Spleen (tissue), 11 donors: ENCODE data around the gene RAB33B. TPM values are rescaled to one million over a fixed set of nuclear protein-coding genes. Genes with fewer than 3 reads are reported as not detected.
A peak's percentile ranks its signal among the peaks of the same experiment; 100 is the strongest.

Experiments
- DNase-seq: peaks from one replicate; pipeline ENCODE4 v3.0.0-alpha.2; 2020
- H3K27ac ChIP-seq, 8 donors: fragments of 200-600 bp; sonication (generic) in 7 of 8; 1 replicate in 4 of 8; 2 replicates in 4 of 8; pipeline versions ENCODE4 v1.5.0 to v1.8.0; 2016 to 2021; ENCODE audit warnings: inconsistent platforms in 4 of 8, mild to moderate bottlenecking in 4 of 8, moderate library complexity in 1 of 8
- H3K27me3 ChIP-seq, 7 donors: fragments of 200-600 bp; sonication (generic) in 6 of 7; replicated peaks in 1 of 7; 1 replicate in 4 of 7; 2 replicates in 3 of 7; pipeline versions ENCODE4 v1.5.0 to v1.8.0; 2016 to 2021; ENCODE audit warnings: inconsistent platforms in 3 of 7, mild to moderate bottlenecking in 1 of 7
- H3K36me3 ChIP-seq, 6 donors: fragments of 200-600 bp; sonication (generic) in 5 of 6; 1 replicate in 4 of 6; 2 replicates in 2 of 6; pipeline versions ENCODE4 v1.5.0 to v1.8.0; 2016 to 2021; ENCODE audit warnings: inconsistent platforms in 2 of 6
- H3K4me1 ChIP-seq, 6 donors: fragments of 200-600 bp; sonication (generic) in 5 of 6; 1 replicate in 3 of 6; 2 replicates in 3 of 6; pipeline versions ENCODE4 v1.5.0 to v1.8.0; 2016 to 2021; ENCODE audit warnings: inconsistent platforms in 3 of 6
- H3K4me3 ChIP-seq, 8 donors: fragments of 200-600 bp; sonication (generic) in 7 of 8; 1 replicate in 4 of 8; 2 replicates in 4 of 8; pipeline versions ENCODE4 v1.5.0 to v1.8.0; 2016 to 2021; ENCODE audit warnings: inconsistent platforms in 4 of 8, mild to moderate bottlenecking in 4 of 8, moderate library complexity in 2 of 8
- H3K9me3 ChIP-seq, 8 donors: fragments of 200-600 bp; sonication (generic) in 7 of 8; 1 replicate in 4 of 8; 2 replicates in 4 of 8; pipeline versions ENCODE4 v1.5.0 to v1.8.0; 2016 to 2021; ENCODE audit warnings: inconsistent platforms in 4 of 8
- POLR2A ChIP-seq, 3 donors: fragments of 450-650 bp; IDR thresholded peaks; one replicate each; pipeline ENCODE4 v1.5.1; 2017; ENCODE audit warnings: antibody characterized with exemption in 3 of 3, mild to moderate bottlenecking in 1 of 3
- POLR2AphosphoS5 ChIP-seq, 3 donors: sonication (generic); formaldehyde crosslinking; IDR thresholded peaks; one replicate each; pipeline ENCODE4 v1.5.1; 2017; ENCODE audit warnings: antibody characterized with exemption in 3 of 3
- WGBS, 5 donors: extraction: QIAGEN DNeasy Blood & Tissue Kit in 3 of 5; methylation state at CpG; one replicate each; pipeline versions ENCODE4 v1.1.5 to v1.1.7; 2013 to 2018; 5-methylcytosine and 5-hydroxymethylcytosine counted together
- intact Hi-C: fragments of 100-400 bp; cut with DNase I; formaldehyde crosslinking; loops from one replicate; pipeline ENCODE4 v1.15.0; 2023; ENCODE audit warnings: low total_unique reads
- polyA plus RNA-seq, 3 donors: library from polyadenylated mRNA; stranded (reverse); fragments of 200-250 nt; gene quantifications; one replicate each; pipeline ENCODE4 v1.2.1, GENCODE V29; 2013
- total RNA-seq, 7 donors: library from RNA; depleted of rRNA in 3 of 7; stranded (reverse); fragments of >200 nt in 3 of 7; fragmentation: NEBNext Ultra II Directional in 4 of 7; extraction: Animal tissue kit (Norgen Biotek cat#: 25700) in 4 of 7; gene quantifications; one replicate each; pipeline versions ENCODE4 v1.1.0 to v1.2.1, GENCODE V29; 2016 to 2021
- TF ChIP-seq, protein P1 (sequence below), 11 experiments: fragments of 200-600 bp in 7 of 11; fragments of 450-650 bp in 4 of 11; sonication (generic) in 4 of 11; IDR thresholded peaks in 8 of 11; conservative IDR thresholded peaks in 3 of 11; 1 replicate in 7 of 11; 2 replicates in 4 of 11; pipeline versions ENCODE4 v1.4.0 to v1.8.0; 2016 to 2021; ENCODE audit warnings: antibody characterized with exemption in 11 of 11, inconsistent platforms in 4 of 11, mild to moderate bottlenecking in 1 of 11
- donor health status: healthy with polysubstance abuse.
- donor health status: DM: no; HTN: no; CAD: no; lungs with moderate emphysema.
- donor health status: DM: no; HTN: no; CAD: no.
- donor health status: Bipolar disorder and iron deficiency.
- donor health status: healthy.
- donor health status: DM: no; HTN: no; CAD: no.
- donor health status: DM: yes; HTN: yes; CAD: no.

RAB33B gene
- total and polyA plus RNA-seq, 10 donors, result 3.3 to 12.4 (median 9.0) TPM

DNA sequence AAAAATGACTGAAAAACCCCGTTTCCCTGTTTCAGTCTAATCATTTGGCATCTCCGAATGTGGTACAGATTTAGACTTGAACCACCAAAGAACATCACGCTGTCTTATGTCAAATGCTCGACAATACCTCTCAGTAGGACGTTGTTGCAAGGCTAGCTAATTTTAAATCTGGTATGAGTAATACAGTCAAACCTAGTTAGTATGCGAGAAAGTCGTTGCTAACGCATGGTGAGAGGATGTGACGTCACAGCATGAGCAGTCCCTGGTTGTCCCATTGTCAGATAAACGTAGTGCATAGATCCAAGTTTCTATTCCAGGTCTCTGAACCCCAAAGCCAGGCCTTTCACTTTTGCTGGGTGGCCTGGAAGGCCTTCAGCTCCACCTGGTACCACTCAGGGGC is 57.4 kb downstream of the RAB33B start:
- TF ChIP-seq POLR2A (IDR thresholded peaks at IDR 0.05) (no peak), POLR2AphosphoS5 (IDR thresholded peaks at IDR 0.05) (no peak)
- TF ChIP-seq, protein P1, sequence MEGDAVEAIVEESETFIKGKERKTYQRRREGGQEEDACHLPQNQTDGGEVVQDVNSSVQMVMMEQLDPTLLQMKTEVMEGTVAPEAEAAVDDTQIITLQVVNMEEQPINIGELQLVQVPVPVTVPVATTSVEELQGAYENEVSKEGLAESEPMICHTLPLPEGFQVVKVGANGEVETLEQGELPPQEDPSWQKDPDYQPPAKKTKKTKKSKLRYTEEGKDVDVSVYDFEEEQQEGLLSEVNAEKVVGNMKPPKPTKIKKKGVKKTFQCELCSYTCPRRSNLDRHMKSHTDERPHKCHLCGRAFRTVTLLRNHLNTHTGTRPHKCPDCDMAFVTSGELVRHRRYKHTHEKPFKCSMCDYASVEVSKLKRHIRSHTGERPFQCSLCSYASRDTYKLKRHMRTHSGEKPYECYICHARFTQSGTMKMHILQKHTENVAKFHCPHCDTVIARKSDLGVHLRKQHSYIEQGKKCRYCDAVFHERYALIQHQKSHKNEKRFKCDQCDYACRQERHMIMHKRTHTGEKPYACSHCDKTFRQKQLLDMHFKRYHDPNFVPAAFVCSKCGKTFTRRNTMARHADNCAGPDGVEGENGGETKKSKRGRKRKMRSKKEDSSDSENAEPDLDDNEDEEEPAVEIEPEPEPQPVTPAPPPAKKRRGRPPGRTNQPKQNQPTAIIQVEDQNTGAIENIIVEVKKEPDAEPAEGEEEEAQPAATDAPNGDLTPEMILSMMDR (IDR thresholded peaks at IDR 0.05 in 8 of 11, conservative IDR thresholded peaks at IDR 0.05 in 3 of 11), result no peak
- WGBS, 5 donors, result 73 to 89% (median 77%) methylated on average over 10 of the region's 10 CpGs
- H3K9me3 ChIP-seq, result no peaks in the 10 kb centered on the region
- no peak overlapping the region for H3K27ac ChIP-seq
- no peaks in the 10 kb centered on the region for H3K27me3 ChIP-seq
- no peak overlapping the region for H3K4me3 ChIP-seq
- H3K36me3 ChIP-seq, result peaks cover 0 to 95% (median 37%) of the 10 kb centered on the region in 6 donors
- intact Hi-C loops, result no loop called here
- no peak for DNase-seq
- H3K4me1 ChIP-seq, result no peaks in the 10 kb centered on the region

DNA sequence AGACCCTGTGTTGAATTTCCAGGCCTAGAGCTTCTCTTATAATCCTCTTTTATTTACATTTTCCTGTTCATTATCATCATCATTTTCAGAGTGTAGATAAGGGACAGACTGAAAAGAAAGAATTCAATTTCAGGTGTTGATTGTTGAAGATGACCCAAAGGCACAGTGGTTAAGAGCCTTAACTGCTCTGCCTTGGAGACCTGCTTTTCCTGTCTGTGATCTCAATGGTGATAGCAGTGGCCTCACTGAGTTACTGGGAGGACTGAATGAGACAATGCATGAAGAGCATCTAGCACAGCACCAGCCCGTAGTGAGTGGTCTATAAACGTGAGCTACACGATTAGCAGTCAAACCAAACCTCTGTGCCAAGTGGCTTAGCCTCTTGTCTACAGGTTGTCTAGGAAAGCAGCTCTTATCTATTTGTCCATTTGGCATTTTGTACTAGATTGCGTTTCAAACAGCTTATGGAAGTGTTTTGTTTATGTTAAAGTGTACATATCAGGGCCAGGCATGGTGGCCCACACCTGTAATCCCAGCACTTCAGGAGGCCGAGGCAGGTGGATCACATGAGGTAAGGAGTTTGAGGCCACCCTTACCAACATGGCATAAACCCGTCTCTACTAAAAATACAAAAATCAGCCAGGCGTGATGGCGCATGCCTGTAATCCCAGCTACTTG is 60.6 kb downstream of the RAB33B start:
- no peak for DNase-seq
- no peak overlapping the region for H3K4me3 ChIP-seq
- WGBS, 5 donors, result 88 to 96% (median 95%) methylated on average over 8 of the region's 8 CpGs
- no peaks in the 10 kb centered on the region for H3K9me3 ChIP-seq
- H3K27me3 ChIP-seq, result no peaks in the 10 kb centered on the region
- no peaks in the 10 kb centered on the region for H3K4me1 ChIP-seq
- H3K27ac ChIP-seq, result no peak overlapping the region
- intact Hi-C loops, result no loop called here
- peaks cover 0 to 100% (median 59%) of the 10 kb centered on the region in 6 donors for H3K36me3 ChIP-seq
- no peak for TF ChIP-seq POLR2AphosphoS5 (IDR thresholded peaks at IDR 0.05)
- TF ChIP-seq, protein P1 (IDR thresholded peaks at IDR 0.05 in 8 of 11, conservative IDR thresholded peaks at IDR 0.05 in 3 of 11), result no peak
- TF ChIP-seq POLR2A (IDR thresholded peaks at IDR 0.05), result no peak

DNA sequence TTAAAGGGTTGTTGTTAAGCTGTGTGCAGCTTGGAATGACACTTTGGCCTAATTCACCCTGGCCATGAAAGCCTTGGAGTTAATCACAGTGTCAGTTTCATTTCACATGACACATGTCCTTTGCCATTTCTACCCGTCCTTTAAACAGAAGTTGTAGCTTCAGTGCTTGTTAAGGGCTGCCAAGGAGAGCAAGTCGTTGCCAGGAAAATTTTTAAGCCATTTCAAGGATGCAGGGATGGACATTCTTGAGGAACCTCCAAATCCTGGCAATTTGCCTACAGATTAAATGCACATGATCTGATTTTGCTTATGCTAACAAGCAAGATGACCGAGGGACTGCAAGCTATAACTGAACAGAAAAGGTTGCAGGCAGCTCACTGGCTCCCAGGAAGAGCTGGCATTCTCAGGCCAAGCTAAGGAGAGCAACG is 61.6 kb downstream of the RAB33B start:
- H3K27ac ChIP-seq, result no peak overlapping the region
- no peak for DNase-seq
- H3K9me3 ChIP-seq, result no peaks in the 10 kb centered on the region
- no peak overlapping the region for H3K4me3 ChIP-seq
- TF ChIP-seq POLR2AphosphoS5 (IDR thresholded peaks at IDR 0.05) (no peak), POLR2A (IDR thresholded peaks at IDR 0.05) (no peak)
- TF ChIP-seq, protein P1 (IDR thresholded peaks at IDR 0.05 in 8 of 11, conservative IDR thresholded peaks at IDR 0.05 in 3 of 11), result no peak
- no peaks in the 10 kb centered on the region for H3K27me3 ChIP-seq
- 54 to 80% (median 78%) methylated on average over 4 of the region's 4 CpGs for WGBS, 5 donors
- peaks cover 0 to 100% (median 55%) of the 10 kb centered on the region in 6 donors for H3K36me3 ChIP-seq
- intact Hi-C loops, result no loop called here
- H3K4me1 ChIP-seq, result no peaks in the 10 kb centered on the region

DNA sequence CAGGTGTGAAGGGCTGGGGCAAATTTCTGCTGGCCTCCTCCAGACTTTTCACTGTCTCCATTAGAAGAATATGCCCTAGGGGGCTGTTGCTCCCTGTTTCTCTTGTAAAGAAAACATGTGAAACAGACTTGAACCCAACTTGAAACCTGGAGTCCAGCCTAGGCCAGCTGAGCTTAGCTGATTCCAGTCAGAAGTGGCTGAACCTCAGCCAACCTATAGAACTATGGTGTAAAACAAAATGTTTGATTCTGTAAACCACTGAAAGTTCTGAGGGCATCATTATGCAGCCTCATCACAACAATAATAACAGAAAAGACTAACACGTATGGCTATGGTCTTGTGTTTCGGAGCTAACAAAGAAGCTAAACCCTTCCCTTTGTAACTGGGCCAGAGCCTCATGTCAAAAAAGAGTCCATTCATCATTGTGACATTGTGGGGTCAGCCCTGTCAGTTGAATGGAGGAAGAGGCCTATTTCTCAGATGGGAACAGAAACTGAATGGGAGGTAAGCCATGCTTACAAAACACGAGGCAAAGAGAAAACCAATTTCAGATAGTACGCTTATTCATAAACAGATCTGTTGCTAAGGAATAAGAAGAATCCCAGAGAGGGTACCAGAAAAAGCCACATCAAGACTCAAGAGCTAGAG is 68.0 kb downstream of the RAB33B start:
- Histone ChIP-seq H3K4me3 (no peak overlapping the region), H3K36me3 (peaks cover 0 to 100% (median 46%) of the 10 kb centered on the region in 6 donors), H3K4me1 (peaks cover 0 to 46% (median 12%) of the 10 kb centered on the region in 6 donors), H3K9me3 (no peaks in the 10 kb centered on the region), H3K27ac (peak overlapping the region in 2 of 8 donors; percentile 26 to 31), H3K27me3 (no peaks in the 10 kb centered on the region)
- intact Hi-C loops, result loop anchor here (10.0 kb wide), 1 partner anchor 107 kb away; no protein-coding TSS in a partner anchor
- WGBS, 5 donors, result 68 to 82% (median 76%) methylated on average over 4 of the region's 4 CpGs
- TF ChIP-seq, protein P1 (IDR thresholded peaks at IDR 0.05 in 8 of 11, conservative IDR thresholded peaks at IDR 0.05 in 3 of 11), result no peak
- no peak for TF ChIP-seq POLR2AphosphoS5 (IDR thresholded peaks at IDR 0.05)
- no peak for TF ChIP-seq POLR2A (IDR thresholded peaks at IDR 0.05)
- no peak for DNase-seq
